ENCODE measurements around the gene PKP2. TPM values are rescaled to one million over a fixed set of nuclear protein-coding genes. Genes with fewer than 3 reads are reported as not detected.

Gene PKP2
- total RNA-seq, 1 experiment from 2014 or later: 18.2 TPM

DNA sequence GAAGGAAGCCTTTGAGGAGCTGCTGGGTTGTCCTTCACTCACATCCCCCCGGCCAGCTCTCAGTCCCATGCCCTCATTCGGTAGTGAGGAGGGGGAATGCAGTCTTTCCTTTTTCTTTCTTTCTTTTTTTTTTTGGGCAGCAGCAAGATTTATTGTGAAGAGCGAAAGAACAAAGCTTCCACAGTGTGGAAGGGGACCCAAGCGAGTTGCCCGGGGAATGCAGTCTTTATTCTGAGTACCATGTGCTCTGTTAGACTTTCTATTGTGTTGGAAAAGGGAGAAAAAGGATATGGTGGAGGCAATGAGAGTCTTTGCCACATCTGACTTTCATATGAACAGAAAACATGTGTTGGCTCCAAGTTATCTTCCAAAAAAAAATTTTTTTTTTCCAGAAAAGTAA lies 111.0 kb downstream of the PKP2 start:
- Histone ChIP-seq H3K4me3 (ENCODE audit: insufficient read depth, low read depth, low read length) (no peak overlapping the region), H3K27me3 (ENCODE audit: control insufficient read depth, insufficient read depth, low read length) (no peaks in the 10 kb centered on the region), H3K36me3 (replicated peaks; ENCODE audit: control insufficient read depth, insufficient read depth, low read length) (no peaks in the 10 kb centered on the region)
- DNase-seq: no peak

DNA sequence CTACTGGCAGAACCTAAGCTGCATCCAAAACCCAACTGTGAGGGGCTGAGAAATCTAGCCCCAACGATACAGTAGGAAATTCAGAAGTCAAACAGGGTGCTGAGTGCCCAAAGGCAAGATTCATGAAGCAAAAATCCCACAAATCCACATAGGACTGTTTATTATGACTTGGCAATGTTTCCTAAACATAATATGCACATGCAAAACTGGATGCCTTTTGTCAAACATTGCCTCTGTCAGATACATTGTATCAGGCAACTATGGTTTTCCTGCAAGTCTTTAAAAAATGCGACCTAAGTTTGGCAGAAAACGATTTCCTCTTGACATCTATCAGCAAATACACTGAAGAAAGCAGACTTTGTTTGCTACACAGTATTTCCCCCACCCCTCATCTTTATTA lies 113.5 kb downstream of the PKP2 start:
- no peak for DNase-seq
- no peaks in the 10 kb centered on the region for H3K27me3 ChIP-seq (ENCODE audit: control insufficient read depth, insufficient read depth, low read length)
- H3K36me3 ChIP-seq (replicated peaks; ENCODE audit: control insufficient read depth, insufficient read depth, low read length): no peaks in the 10 kb centered on the region
- H3K4me3 ChIP-seq (ENCODE audit: insufficient read depth, low read depth, low read length): no peak overlapping the region

DNA sequence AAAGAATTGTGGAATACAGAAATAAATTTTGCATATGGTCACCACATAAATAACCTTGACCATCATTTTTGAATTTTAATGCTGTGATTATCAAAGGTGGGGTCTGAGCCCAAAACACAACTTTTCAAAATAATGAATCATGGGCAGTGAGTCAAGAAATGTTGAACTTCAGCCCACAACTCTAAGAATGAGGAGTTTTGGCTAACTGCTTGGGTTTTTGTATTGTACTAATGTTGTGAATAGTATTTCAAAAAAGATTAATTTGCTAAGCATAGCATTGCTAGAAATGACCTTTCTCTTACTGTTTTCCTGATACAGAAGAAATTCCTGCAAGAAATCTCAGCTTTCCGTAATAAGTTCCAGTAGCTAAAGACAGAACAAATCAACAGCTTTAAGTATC lies 116.5 kb downstream of the PKP2 start:
- no peak overlapping the region for H3K4me3 ChIP-seq (ENCODE audit: insufficient read depth, low read depth, low read length)
- no peaks in the 10 kb centered on the region for H3K36me3 ChIP-seq (replicated peaks; ENCODE audit: control insufficient read depth, insufficient read depth, low read length)
- H3K27me3 ChIP-seq (ENCODE audit: control insufficient read depth, insufficient read depth, low read length): no peaks in the 10 kb centered on the region
- DNase-seq: no peak

DNA sequence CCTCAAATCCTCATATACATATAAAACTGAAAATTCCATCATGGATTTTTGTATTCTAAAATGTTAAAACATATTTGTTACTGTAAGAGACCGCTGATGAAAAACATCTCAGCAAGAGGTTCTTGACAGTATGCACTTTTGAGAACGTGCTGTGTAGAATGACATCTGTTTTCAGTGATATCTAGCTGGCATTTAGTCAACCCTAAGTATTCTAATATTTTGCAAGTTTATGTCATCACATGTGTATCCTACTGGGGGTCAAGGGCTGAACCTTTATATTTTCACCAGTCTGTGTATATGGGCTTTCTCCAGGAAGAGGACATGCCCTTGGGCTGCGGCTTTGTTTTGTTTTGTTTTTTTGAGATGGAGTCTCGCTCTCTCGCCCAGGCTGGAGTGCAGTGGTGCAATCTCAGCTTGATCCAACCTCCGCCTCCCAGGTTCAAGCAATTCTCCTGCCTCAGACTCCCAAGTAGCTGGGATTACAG lies 118.8 kb downstream of the PKP2 start:
- H3K4me3 ChIP-seq (ENCODE audit: insufficient read depth, low read depth, low read length): no peak overlapping the region
- no peak for DNase-seq
- no peaks in the 10 kb centered on the region for H3K27me3 ChIP-seq (ENCODE audit: control insufficient read depth, insufficient read depth, low read length)
- no peaks in the 10 kb centered on the region for H3K36me3 ChIP-seq (replicated peaks; ENCODE audit: control insufficient read depth, insufficient read depth, low read length)

DNA sequence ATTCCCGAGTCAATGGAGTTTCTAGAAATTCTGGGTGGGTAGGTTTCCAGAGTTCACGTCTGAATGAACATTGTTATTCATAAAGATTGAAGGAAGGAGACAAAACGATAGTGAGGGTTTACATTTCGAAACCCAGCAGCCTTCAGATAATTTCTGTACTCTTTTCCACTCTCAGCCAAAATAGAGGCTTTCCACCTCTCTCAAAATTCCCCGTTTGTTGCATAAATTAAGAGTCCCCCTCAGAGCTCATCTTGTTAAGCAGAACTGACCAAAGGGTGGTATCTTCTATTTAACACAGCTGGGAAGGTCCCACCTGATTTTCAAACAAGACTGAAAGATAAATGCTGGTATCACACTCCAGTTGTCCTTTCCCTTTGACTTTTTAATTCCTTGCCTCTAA lies 119.4 kb downstream of the PKP2 start:
- H3K27me3 ChIP-seq (ENCODE audit: control insufficient read depth, insufficient read depth, low read length): no peaks in the 10 kb centered on the region
- DNase-seq: no peak
- H3K36me3 ChIP-seq (replicated peaks; ENCODE audit: control insufficient read depth, insufficient read depth, low read length): no peaks in the 10 kb centered on the region
- H3K4me3 ChIP-seq (ENCODE audit: insufficient read depth, low read depth, low read length): no peak overlapping the region

DNA sequence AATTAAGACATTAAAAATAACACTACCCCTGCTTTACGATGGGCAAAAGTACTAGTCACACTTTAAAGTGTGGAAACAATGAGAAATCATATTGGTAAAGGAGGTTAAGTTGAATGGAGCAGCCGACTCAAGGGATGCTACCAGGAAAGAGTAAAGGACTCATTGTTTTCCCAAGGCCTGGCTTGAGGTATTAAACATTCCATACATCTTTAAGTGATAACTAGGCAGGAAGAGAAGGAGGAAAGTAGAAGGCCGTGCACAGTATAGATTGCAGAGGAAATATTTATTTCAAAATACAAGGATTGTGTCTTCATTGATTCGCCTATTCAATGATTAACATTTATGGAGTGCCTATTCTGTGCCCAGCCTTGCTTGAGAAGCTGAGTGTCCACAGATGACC lies 120.3 kb downstream of the PKP2 start:
- Histone ChIP-seq H3K27me3 (ENCODE audit: control insufficient read depth, insufficient read depth, low read length) (no peaks in the 10 kb centered on the region), H3K36me3 (replicated peaks; ENCODE audit: control insufficient read depth, insufficient read depth, low read length) (no peaks in the 10 kb centered on the region), H3K4me3 (ENCODE audit: insufficient read depth, low read depth, low read length) (no peak overlapping the region)
- no peak for DNase-seq

DNA sequence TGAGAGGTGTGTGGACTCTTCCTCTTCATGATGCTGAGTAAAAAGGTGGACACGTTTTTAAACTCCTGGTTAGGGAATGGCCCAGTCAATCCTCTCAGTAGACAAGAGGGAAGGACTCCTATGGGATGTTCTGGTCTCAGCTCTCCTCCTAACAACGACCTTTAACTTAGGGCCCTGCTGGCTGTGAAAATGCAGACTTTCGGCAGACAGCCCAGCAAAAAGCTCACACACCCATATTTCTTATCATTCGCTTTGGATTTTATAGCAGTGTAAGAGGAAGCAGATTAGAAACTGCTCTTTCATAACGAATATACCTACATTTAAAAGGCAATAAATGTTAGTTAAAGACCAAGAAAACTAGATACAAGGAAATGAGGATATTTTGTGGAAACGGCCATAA lies 122.9 kb downstream of the PKP2 start:
- Histone ChIP-seq H3K36me3 (replicated peaks; ENCODE audit: control insufficient read depth, insufficient read depth, low read length) (no peaks in the 10 kb centered on the region), H3K27me3 (ENCODE audit: control insufficient read depth, insufficient read depth, low read length) (no peaks in the 10 kb centered on the region), H3K4me3 (ENCODE audit: insufficient read depth, low read depth, low read length) (no peak overlapping the region)
- DNase-seq: no peak

DNA sequence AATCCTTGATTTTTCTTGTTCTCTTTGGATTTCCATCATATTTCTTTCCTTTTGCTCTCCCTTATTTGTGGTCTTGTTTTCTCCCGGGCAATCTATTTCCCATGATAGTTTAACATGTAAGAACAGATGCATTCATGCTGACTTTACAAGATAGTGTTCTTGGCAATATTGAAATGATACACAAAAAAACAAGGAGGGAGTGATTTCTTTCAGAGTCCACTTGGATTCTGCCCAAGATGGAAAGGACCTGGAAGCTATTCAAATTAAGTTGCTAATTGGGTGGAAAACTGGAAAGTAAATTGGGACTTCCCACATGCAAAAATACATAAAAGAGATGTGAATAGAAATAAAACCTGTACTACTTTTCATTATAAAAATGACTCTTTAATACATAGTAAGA lies 126.4 kb downstream of the PKP2 start:
- no peaks in the 10 kb centered on the region for H3K27me3 ChIP-seq (ENCODE audit: control insufficient read depth, insufficient read depth, low read length)
- H3K4me3 ChIP-seq (ENCODE audit: insufficient read depth, low read depth, low read length): no peak overlapping the region
- no peak for DNase-seq
- H3K36me3 ChIP-seq (replicated peaks; ENCODE audit: control insufficient read depth, insufficient read depth, low read length): no peaks in the 10 kb centered on the region

DNA sequence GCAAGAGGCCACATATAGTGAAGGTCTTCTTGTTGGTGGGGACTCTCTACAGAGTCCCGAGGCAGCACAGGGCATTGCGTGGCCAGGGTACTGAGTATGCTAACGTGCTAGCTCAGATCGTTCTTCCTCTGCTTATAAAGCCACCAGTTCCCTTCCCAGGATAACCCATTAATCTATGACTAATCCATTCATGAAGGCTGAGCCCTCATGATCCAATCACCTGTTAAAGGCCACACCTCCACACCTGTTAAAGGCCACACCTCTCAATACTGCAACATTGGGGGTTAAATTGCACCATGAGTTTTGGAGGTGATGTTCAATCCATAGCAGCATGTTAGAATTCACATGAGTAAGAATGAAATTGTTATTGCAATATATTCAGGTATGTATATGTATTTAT lies 128.1 kb downstream of the PKP2 start:
- H3K36me3 ChIP-seq (replicated peaks; ENCODE audit: control insufficient read depth, insufficient read depth, low read length): no peaks in the 10 kb centered on the region
- no peak overlapping the region for H3K4me3 ChIP-seq (ENCODE audit: insufficient read depth, low read depth, low read length)
- DNase-seq: no peak
- H3K27me3 ChIP-seq (ENCODE audit: control insufficient read depth, insufficient read depth, low read length): no peaks in the 10 kb centered on the region

DNA sequence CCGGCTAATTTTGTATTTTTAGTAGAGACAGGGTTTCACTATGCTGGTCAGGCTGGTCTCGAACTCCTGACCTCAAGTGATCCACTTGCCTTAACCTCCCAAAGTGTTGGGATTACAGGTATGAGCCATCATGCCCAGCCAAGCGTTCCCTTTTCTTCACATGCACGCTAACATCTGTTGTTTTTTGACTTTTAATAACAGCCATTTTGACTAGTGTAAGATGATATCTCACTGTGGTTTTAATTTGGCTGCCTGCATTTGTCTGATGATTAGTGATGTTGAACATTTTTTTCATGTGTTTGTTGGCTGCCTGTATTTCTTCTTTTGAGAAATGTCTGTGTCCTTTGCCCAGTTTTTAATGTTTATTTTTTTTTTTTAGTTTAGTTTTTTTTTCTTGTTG lies 130.7 kb downstream of the PKP2 start:
- no peak for DNase-seq
- no peak overlapping the region for H3K4me3 ChIP-seq (ENCODE audit: insufficient read depth, low read depth, low read length)
- no peaks in the 10 kb centered on the region for H3K36me3 ChIP-seq (replicated peaks; ENCODE audit: control insufficient read depth, insufficient read depth, low read length)
- H3K27me3 ChIP-seq (ENCODE audit: control insufficient read depth, insufficient read depth, low read length): no peaks in the 10 kb centered on the region

DNA sequence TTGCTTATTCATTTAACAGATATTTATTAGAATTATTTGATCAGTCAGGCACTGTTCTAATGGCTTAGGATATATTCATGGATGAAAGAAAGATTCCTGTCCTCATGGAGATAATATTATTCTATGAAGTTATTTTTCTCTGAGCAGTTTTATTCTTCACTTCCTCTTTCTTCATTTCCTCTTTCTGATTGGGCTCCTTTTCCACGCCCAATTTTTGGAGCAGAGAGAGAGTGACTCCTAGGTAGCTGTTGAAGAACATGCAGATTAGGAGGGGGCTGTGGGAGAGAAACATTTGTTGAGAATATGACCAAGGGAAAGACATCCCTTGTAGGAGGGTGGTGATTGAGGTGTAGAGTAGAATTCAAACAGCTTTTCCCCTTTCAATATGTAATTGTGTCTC lies 134.9 kb downstream of the PKP2 start:
- no peak overlapping the region for H3K4me3 ChIP-seq (ENCODE audit: insufficient read depth, low read depth, low read length)
- no peak for DNase-seq
- H3K36me3 ChIP-seq (replicated peaks; ENCODE audit: control insufficient read depth, insufficient read depth, low read length): no peaks in the 10 kb centered on the region
- no peaks in the 10 kb centered on the region for H3K27me3 ChIP-seq (ENCODE audit: control insufficient read depth, insufficient read depth, low read length)

DNA sequence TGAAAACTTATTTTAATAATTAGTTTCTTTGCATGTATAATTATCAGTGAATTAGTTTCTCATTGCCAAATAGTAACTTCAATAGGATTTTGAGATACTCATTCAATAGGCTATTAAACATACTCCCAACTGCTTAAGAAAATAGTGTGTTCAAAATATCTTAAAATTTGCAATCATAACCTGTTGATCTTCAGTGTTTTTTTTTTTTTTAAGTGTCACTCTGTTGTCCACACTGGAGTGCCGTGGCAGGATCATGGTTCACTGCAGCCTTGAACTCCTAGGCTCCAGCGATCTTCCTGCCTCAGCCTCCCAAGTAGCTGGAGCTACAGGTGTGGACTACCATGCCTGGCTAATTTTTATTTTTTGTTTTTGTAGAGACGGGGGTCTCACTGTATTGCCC lies 139.4 kb downstream of the PKP2 start:
- no peaks in the 10 kb centered on the region for H3K27me3 ChIP-seq (ENCODE audit: control insufficient read depth, insufficient read depth, low read length)
- peaks cover 4% of the 10 kb centered on the region for H3K36me3 ChIP-seq (replicated peaks; ENCODE audit: control insufficient read depth, insufficient read depth, low read length)
- H3K4me3 ChIP-seq (ENCODE audit: insufficient read depth, low read depth, low read length): no peak overlapping the region
- no peak for DNase-seq

DNA sequence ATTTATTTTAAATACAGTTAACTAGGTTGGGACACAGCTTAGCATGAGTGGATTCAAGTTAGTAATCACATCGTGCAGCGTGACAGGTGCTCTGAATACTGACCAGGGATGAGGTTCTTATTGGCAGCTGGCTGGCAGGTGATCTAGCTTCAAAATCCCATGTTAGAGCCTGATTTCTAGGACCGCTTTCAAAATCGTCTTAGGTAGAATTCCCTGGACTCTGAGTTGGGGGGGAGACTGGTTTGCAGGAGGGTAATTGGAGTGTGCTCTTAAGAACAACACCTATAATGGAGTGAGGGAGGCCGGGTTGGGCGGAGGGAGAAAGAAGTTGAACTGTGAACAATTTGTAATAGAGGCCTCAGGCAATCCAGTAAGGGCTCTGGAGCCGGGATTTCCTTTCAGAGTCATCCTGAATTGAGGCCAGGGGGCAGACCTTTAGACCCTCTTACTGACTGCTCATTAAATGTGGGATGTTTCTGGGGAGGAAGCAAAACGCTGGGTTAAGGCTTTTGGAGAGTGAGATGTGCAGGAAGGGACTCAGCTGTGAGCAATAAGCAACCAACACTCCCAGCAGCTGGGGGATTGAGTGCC lies 140.0 kb downstream of the PKP2 start:
- no peak overlapping the region for H3K4me3 ChIP-seq (ENCODE audit: insufficient read depth, low read depth, low read length)
- H3K36me3 ChIP-seq (replicated peaks; ENCODE audit: control insufficient read depth, insufficient read depth, low read length): peaks cover 8% of the 10 kb centered on the region
- H3K27me3 ChIP-seq (ENCODE audit: control insufficient read depth, insufficient read depth, low read length): no peaks in the 10 kb centered on the region
- DNase-seq: no peak

DNA sequence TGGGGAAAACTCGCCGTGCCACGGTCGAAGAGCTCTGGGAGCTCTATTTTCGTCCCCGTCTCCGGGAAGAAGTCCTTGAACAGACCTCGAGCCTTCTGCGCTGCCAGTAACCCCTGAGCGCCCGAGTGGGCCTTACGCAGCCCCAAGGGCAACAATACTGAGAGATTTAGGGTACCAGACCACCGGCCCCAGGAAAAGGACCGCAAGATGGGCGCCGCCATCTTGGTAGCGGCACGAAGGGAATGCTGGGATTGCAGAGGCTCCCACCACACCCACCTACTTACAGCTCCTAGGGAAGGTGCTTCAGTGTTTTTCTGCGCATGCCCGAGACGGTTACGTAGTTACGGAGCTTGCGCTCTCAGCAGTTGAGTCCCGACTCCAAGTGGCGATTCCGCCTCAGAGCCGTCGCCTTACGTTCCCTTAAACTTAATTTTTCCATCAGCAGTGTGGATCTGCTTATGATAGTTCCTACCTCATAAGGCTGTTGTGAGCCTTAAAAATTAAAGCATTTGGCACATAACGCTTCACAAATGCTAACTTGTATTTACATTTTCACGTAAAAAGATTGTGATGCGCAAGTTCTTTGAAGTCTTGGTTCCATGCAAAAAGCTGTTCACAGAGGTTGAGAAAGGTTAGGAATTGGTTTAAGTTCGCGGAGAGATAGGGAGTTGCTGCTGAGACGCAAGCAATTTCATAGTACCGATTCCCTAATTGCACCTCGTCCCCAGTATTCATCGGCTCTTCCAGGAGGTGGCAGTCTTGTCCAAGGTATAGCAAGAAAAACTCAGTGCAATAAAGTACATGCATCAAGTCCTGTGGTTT lies 140.7 kb downstream of the PKP2 start, which contains the start of gene YARS2:
YARS2 (minus strand) TSS at position 244 of the 822 bp plus-strand sequence; CDS start at position 221, 23 bp downstream.
- H3K27me3 ChIP-seq (ENCODE audit: control insufficient read depth, insufficient read depth, low read length): no peaks in the 10 kb centered on the region
- peak within 1 kb of the TSS; percentile 98 for H3K4me3 ChIP-seq (ENCODE audit: insufficient read depth, low read depth, low read length)
- peak; percentile 84 for DNase-seq
- H3K36me3 ChIP-seq (replicated peaks; ENCODE audit: control insufficient read depth, insufficient read depth, low read length): peaks cover 9% of the 10 kb centered on the region

DNA sequence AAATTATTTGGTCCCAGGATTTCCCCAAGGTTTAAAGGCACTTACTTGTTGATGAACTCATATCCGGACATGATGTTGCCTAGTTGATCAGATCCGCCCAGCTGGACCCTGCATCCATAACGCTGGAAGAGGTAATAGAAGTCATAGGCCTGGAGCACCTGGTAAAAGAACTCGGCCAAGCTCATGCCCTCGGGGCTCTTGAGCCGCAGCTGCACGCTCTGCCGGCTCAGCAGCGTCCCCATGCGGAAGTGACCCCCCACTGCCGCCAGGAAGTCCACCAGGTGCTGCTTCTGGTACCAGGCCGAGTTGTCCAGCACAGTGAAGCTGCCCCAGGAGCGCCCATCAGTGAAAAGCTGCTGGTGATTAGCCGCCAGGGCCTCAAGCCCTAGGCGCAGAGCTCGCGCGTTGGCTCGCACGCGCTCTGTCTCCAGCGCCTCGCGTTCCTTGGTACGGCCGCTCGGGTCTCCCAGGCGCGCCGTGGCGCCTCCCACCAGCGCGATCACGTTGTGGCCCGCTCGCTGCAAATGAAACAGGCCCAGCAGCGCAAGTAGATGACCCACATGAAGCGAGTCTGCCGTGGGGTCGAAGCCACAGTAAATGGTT lies 141.4 kb downstream of the PKP2 start:
- H3K27me3 ChIP-seq (ENCODE audit: control insufficient read depth, insufficient read depth, low read length): no peaks in the 10 kb centered on the region
- peak overlapping the region; percentile 98 for H3K4me3 ChIP-seq (ENCODE audit: insufficient read depth, low read depth, low read length)
- H3K36me3 ChIP-seq (replicated peaks; ENCODE audit: control insufficient read depth, insufficient read depth, low read length): peaks cover 9% of the 10 kb centered on the region
- DNase-seq: peak; percentile 84
